OCI-LY3 (cell line): Measurements from ENCODE around the gene LACTB.

Experiments used
- H2AFZ ChIP-seq: fragments of 200-600, 300-600 bp; shearing (Covaris generic); 2 replicates; pipeline ENCODE4 v1.6.0; 2014; ENCODE audit warnings: antibody characterized with exemption, low read depth, low read length
- H3K27ac ChIP-seq: fragments of 200-600, 300-600 bp; sonication (generic); 2 replicates; pipeline ENCODE4 v1.5.1; 2014; ENCODE audit warnings: mild to moderate bottlenecking, low read length, moderate library complexity, mixed read lengths
- H3K27me3 ChIP-seq: fragments of 200-600, 300-600 bp; sonication (generic); 2 replicates; pipeline ENCODE4 v1.6.1; 2014; ENCODE audit warnings: low read depth, low read length, mixed read lengths
- H3K36me3 ChIP-seq: fragments of 200-600, 300-600 bp; sonication (generic); replicated peaks from 2 replicates; pipeline ENCODE3; 2014; ENCODE audit warnings: low read depth, low read length, mixed read lengths
- H3K4me1 ChIP-seq: fragments of 300-600, 200-600 bp; sonication (generic); 2 replicates; pipeline ENCODE4 v1.6.1; 2014; ENCODE audit warnings: low read length, mixed read lengths
- H3K4me2 ChIP-seq: fragments of 200-600, 300-600 bp; sonication (generic); 2 replicates; pipeline ENCODE4 v1.6.1; 2014; ENCODE audit warnings: low read length, mixed read lengths
- H3K4me3 ChIP-seq: fragments of 300-600, 200-600 bp; sonication (generic); 2 replicates; pipeline ENCODE4 v1.5.1; 2014; ENCODE audit warnings: antibody characterized with exemption, mild to moderate bottlenecking, low read length, moderate library complexity
- H3K79me2 ChIP-seq: fragments of 300-600, 200-600 bp; shearing (Covaris generic); 2 replicates; pipeline ENCODE4 v1.6.1; 2014; ENCODE audit warnings: mild to moderate bottlenecking, low read length, mixed read lengths
- H3K9ac ChIP-seq: fragments of 300-600, 200-600 bp; shearing (Covaris generic); 2 replicates; pipeline ENCODE4 v1.6.0; 2014; ENCODE audit warnings: mild to moderate bottlenecking, low read length, moderate library complexity
- H3K9me3 ChIP-seq: fragments of 200-600, 300-600 bp; shearing (Covaris generic); 2 replicates; pipeline ENCODE4 v1.6.1; 2014; ENCODE audit warnings: low read length, mixed read lengths; ENCODE audit not compliant: insufficient read depth
- H4K20me1 ChIP-seq: fragments of 200-600, 300-600 bp; sonication (generic); 2 replicates; pipeline ENCODE4 v1.6.1; 2016; ENCODE audit warnings: low read length, mixed read lengths; ENCODE audit not compliant: insufficient read depth
- CTCF ChIP-seq: fragments of 200-600, 300-600 bp; sonication (generic); IDR thresholded peaks from 2 replicates; pipeline ENCODE4 v1.5.1; 2014; ENCODE audit warnings: antibody characterized with exemption, low read length, low read depth
- EZH2phosphoT487 ChIP-seq: fragments of 200-600 bp; shearing (Covaris generic); IDR thresholded peaks from 2 replicates; pipeline ENCODE4 v1.6.1; 2018; ENCODE audit warnings: antibody characterized with exemption, mixed run types, low read depth

Gene LACTB

GRCh38 chr15:63086947-63087346, 34.7 kb upstream of the LACTB start:
- H2AFZ ChIP-seq = no peak overlapping the region
- TF ChIP-seq CTCF = no peak
- TF ChIP-seq EZH2phosphoT487 = no peak
- 0 out of 2 replicates have a peak, but pooled peaks cover 7% of the 10 kb centered on the region for H3K27me3 ChIP-seq
- H3K4me3 ChIP-seq = no peak overlapping the region
- H3K36me3 ChIP-seq = no peaks in the 10 kb centered on the region
- no peaks in the 10 kb centered on the region for H4K20me1 ChIP-seq
- no peaks in the 10 kb centered on the region for H3K79me2 ChIP-seq
- H3K4me1 ChIP-seq = no peaks in the 10 kb centered on the region
- H3K27ac ChIP-seq = no peak overlapping the region
- no peak overlapping the region for H3K9ac ChIP-seq
- no peaks in the 10 kb centered on the region for H3K9me3 ChIP-seq
- no peak overlapping the region for H3K4me2 ChIP-seq

GRCh38 chr15:63088533-63089245, 33.0 kb upstream of the LACTB start:
- H3K4me2 ChIP-seq = no peak overlapping the region

DNA sequence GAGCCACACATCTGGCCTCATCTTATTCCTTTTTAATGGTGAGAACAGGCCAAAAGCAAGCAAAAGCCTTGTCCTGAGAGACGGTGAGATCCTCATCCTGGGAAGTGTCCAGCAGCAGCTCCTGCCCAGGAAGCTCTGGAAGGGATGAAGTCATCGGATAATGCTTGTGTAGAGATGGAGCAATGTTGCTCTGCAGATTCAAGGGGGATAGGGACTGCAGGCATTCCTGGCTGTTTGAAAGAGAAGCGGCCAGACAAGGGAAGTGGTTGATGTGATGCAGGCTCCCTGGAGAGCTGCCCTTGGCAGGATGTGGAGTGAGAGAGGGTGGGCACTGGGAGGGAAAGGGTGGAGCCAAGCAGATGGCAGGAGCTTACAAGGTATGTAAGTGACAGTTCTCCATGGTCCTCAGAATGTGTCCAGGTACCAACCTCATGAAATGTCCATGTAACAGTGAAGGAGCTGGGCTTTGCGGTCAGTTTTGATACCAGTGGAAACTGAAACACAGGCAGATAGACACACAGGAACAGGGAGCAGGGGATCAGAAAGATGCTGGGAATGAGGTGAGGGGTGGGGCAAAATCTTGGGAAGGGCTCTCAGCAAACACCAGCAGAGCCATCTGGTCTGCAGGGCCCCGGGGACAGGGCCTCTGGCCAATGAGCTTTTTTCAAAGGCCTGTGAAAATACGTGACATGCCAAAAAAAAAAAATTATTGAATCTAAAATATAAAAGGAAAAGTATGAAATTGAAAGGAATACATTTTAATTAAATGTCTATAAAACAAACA, 32.2 kb upstream of the LACTB start:
- Histone ChIP-seq H3K27me3 (0 out of 2 replicates have a peak, but pooled peaks cover 9% of the 10 kb centered on the region), H3K4me3 (no peak overlapping the region), H2AFZ (no peak overlapping the region), H3K27ac (no peak overlapping the region), H3K9ac (no peak overlapping the region), H4K20me1 (no peaks in the 10 kb centered on the region), H3K4me2 (no peak overlapping the region), H3K36me3 (no peaks in the 10 kb centered on the region), H3K4me1 (peaks cover 3% of the 10 kb centered on the region), H3K79me2 (no peaks in the 10 kb centered on the region), H3K9me3 (no peaks in the 10 kb centered on the region)
- TF ChIP-seq EZH2phosphoT487 = no peak
- TF ChIP-seq CTCF = no peak

More at GRCh38 chr15:63088533-63089245, 33.0 kb upstream of the LACTB start:
- Histone ChIP-seq H4K20me1 (no peaks in the 10 kb centered on the region), H3K27ac (no peak overlapping the region), H3K27me3 (0 out of 2 replicates have a peak, but pooled peaks cover 9% of the 10 kb centered on the region), H3K9ac (no peak overlapping the region), H2AFZ (no peak overlapping the region), H3K79me2 (no peaks in the 10 kb centered on the region), H3K4me1 (no peaks in the 10 kb centered on the region), H3K36me3 (no peaks in the 10 kb centered on the region), H3K9me3 (no peaks in the 10 kb centered on the region), H3K4me3 (no peak overlapping the region)
- TF ChIP-seq CTCF = no peak
- no peak for TF ChIP-seq EZH2phosphoT487

GRCh38 chr15:63090472-63090871, 31.2 kb upstream of the LACTB start:
- TF ChIP-seq EZH2phosphoT487 (no peak), CTCF (no peak)
- no peak overlapping the region for H3K27ac ChIP-seq
- H4K20me1 ChIP-seq = no peaks in the 10 kb centered on the region
- no peaks in the 10 kb centered on the region for H3K36me3 ChIP-seq
- H3K27me3 ChIP-seq = 0 out of 2 replicates have a peak, but pooled peaks cover 9% of the 10 kb centered on the region
- no peak overlapping the region for H3K9ac ChIP-seq
- H3K4me2 ChIP-seq = no peak overlapping the region
- no peaks in the 10 kb centered on the region for H3K9me3 ChIP-seq
- no peak overlapping the region for H3K4me3 ChIP-seq
- H3K79me2 ChIP-seq = no peaks in the 10 kb centered on the region
- no peak overlapping the region for H2AFZ ChIP-seq
- peaks cover 6% of the 10 kb centered on the region for H3K4me1 ChIP-seq
